Mesenteric fat pad (tissue), 1 donor: Measurements from ENCODE around the gene C1QTNF3. TPM values are rescaled to one million over a fixed set of nuclear protein-coding genes. Genes with fewer than 3 reads are reported as not detected.

Source experiments
- DNase-seq: peaks from one replicate; pipeline ENCODE4 v3.0.0-alpha.2; 2020; ENCODE audit warnings: low spot score
- total RNA-seq: library from RNA; stranded (reverse); fragmentation: NEBNext Ultra II Directional; extraction: Animal tissue kit (Norgen Biotek cat#: 25700); gene quantifications from one replicate; pipeline ENCODE4 v1.2.1, GENCODE V29; 2021
- donor health status: DM: yes; HTN: yes; CAD: no.

C1QTNF3 gene
- total RNA-seq, 1 donor from 2014 or later, result 2.7 TPM

DNA sequence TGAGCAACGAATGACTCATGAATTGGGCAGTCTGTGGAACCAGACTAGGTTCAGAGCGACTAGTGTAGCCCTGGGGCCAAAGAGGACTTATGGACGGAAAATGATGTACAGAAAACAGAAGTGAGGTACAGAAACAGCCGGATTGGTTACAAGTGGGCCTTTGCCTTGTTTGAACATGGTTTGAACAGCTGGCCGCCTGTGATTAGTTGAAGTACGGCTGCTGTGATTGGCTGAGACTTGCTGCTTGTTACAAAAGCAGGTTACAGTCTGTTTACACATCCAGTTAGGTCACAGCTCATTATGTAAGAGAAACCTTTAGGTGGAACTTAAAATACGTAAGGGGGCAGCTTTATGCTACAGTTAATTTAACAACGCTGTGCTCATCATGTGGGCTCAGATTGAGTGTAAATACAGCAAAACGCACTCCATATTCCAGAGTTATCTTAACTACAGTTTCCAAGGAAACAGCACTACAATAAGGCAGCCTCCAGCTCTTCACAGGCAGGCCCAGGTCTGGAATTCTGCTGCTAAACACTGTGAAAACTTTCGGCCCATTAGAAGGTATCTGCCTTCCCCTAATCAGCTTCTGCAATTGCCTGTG is 41.7 kb downstream of the C1QTNF3 start:
- DNase-seq, result no peak

DNA sequence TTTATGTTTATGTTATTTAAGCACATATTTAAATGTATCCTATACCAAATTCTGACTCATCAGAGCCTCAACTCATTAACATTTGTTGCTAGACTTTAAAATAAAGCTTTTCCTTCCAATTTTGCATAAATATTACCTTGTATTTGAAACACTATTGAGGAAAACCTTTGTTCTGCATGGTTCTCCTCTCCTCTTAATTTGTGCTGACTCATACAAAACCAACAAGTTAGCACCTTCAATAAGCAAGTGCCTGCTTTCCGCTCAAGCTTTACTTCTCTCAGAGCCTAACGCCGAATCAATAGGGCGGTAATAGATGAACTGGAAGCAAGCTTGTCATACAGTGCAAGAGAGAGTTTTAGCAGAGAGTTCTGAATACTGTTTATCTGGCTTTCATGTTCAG is 43.0 kb downstream of the C1QTNF3 start:
- no peak for DNase-seq

- DNase-seq, result no peak
These were observed 45.6 kb downstream of the C1QTNF3 start for GRCh38 chr5:33997331-33997983.

GRCh38 chr5:33995865-33996264 is 47.1 kb downstream of the C1QTNF3 start:
- no peak for DNase-seq

DNA sequence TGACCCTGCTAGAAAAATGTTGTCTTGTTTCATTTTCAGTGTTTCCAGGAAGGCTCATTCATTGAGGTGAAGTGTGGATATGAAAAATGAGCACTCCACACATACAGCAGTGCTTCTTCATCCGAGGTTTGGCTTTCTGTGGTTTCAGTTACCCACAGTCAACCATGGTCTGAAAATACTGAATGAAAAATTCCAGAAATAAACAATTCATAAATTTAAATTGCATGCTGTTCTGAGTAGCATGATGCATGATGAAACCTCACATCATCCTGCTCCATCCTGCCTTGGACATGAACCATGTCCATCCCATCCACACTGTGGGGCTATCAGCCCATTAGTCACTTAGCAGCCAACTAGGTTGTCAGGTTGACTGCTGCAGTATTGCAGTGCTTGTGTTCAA is 48.2 kb downstream of the C1QTNF3 start:
- no peak for DNase-seq

DNA sequence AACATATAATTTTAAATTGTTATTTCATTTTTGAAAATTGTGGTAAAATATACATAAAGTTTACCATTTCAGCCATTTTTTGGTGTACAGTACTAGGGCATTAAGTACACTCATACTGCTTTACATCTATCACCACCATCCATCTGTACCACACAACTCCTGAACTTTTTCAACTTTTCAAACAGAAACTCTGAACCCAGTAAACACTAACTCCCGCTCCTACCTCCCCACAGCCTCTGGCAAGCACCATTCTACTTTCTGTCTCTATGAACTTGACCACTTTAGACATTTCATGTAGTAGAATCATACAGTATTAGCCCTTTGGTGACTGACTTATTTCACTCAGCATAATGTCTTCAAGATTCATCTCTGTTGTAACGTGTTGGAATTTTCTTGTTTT is 50.1 kb downstream of the C1QTNF3 start:
- DNase-seq, result no peak

GRCh38 chr5:33985447-33985846 is 57.6 kb downstream of the C1QTNF3 start:
- no peak for DNase-seq

- no peak for DNase-seq
These were observed 58.3 kb downstream of the C1QTNF3 start, which contains the start of gene SLC45A2 for GRCh38 chr5:33984671-33985124. Gene SLC45A2 (minus strand): TSS chr5:33984693. CDS start chr5:33984583, 110 bp downstream.

DNA sequence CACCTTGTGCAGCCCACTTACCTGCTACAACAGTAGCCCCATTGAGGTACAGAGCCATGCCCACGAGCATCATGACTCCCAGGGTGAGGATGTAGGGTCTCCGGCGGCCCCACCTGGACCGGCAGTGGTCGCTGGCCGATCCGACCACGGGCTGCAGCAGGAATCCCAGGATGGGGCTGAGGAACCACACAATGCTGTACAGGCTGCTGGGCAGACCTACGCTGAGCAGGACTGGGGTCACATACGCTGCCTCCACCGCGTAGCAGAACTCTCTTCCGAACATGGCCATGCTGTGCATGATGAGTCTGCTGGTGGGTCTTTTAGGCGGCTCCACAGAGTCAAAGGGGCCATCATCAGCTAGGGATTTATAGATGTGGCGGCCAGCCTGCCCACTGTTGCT is 58.8 kb downstream of the C1QTNF3 start:
- no peak for DNase-seq

GRCh38 chr5:33981408-33982162 is 61.4 kb downstream of the C1QTNF3 start:
- no peak for DNase-seq

DNA sequence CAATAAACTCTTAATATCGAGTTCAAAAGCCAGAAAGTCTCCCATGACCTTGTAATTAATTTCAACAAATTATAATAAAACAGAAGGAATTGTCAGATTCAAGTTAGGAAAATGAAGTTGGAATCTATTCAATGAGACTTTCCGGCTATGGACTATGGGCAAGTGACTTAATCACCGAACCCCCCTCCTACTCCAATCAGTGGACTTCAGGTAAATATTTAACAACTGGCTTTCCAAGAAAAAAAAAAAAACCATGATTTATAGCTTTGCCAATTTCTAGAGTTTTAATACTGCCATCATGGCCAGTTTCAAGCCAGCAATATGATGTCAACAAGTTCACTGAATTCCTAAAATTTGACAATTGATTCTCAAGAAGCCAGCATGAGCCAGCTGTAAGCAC is 63.0 kb downstream of the C1QTNF3 start:
- DNase-seq, result no peak

- DNase-seq, result no peak
These were observed 64.7 kb downstream of the C1QTNF3 start for GRCh38 chr5:33978306-33978705.

DNA sequence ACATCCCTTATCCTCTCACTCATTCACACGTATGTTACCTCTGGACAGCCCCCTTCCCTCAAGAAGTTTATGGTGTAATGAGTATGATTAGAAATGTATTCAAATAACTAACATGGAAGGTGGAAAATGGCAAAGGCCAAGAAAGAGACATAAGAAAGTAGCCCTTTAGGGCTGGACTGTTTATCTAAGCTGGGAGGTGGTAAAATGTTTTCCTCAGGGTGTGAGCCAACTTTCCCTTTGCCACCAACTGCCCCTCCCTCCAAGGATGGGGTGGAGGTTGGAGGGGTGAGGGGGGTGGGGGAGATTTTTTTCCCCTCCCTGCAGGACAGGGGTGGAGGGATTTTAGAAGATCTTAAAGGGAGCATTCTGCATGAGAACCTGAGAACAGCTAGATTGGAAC is 66.7 kb downstream of the C1QTNF3 start:
- DNase-seq, result no peak

GRCh38 chr5:33975852-33976251 is 67.2 kb downstream of the C1QTNF3 start:
- no peak for DNase-seq

DNA sequence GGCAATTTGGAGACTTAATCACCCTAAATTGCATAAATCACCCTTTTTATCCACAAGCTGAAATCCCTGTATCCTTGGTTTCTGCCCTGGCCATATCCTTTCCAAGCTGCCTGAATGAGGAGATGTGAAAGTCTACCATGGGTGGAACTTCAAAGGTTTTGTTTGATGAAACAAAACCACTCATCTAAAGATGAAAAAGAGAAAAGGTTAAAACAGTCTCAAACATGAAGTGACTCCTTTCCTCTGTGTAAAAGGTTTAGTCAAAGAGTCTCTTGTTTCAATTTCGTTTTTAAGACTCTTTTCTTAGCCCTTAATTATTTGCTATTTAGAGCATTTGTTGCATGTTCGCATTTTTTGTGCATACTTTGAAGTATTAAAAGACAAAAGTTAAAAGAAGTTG is 69.7 kb downstream of the C1QTNF3 start:
- DNase-seq, result no peak

- no peak for DNase-seq
These were observed 73.2 kb downstream of the C1QTNF3 start for GRCh38 chr5:33969572-33970452.

DNA sequence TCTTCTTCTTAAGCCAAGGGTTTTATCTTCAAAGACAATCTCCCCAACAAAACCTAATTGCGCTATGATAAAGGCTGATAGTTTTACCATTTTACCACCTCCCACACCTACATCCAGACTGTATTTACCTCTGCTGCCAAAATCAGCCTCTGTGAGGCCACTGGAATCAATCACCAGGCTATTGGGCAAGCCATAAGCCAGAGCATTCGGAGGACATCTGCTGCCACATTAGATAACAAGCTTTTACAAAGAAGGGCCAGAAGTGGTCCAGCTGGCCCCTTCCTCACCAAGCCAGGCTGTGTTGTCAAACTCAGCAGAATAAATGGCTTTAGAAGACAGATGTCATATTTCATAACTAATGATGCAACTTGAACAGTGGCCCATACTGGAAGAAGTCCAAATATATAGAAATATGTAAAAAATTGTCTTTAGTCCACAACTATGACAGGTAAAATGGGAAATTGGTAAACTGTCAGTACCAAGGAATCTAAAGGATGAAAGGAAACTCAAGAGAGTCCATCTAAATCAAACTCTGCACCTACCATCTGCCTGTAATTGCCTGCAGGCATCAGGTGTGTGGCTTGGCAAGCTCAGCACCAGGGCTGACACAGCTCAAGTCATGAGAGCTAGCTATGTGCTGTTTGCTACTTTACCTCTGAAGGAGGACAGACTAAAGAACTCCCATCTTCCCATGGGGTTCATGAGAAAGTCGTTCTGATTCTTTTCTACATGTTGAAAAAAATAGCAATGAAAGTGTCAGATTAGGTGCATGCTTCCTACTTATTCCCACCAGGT is 74.6 kb downstream of the C1QTNF3 start:
- DNase-seq, result no peak
